Spleen (tissue), 7 donors: Measurements from ENCODE around the gene CXCL14.

Source experiments
- POLR2AphosphoS5 ChIP-seq, 3 donors: sonication (generic); formaldehyde crosslinking; IDR thresholded peaks; one replicate each; pipeline ENCODE4 v1.5.1; 2017; ENCODE audit warnings: antibody characterized with exemption in 3 of 3
- TF ChIP-seq, protein P1 (sequence below), 11 experiments: fragments of 200-600 bp in 7 of 11; fragments of 450-650 bp in 4 of 11; sonication (generic) in 4 of 11; IDR thresholded peaks in 8 of 11; conservative IDR thresholded peaks in 3 of 11; 1 replicate in 7 of 11; 2 replicates in 4 of 11; pipeline versions ENCODE4 v1.4.0 to v1.8.0; 2016 to 2021; ENCODE audit warnings: antibody characterized with exemption in 11 of 11, inconsistent platforms in 4 of 11, mild to moderate bottlenecking in 1 of 11
- donor health status: DM: no; HTN: no; CAD: no; lungs with moderate emphysema.
- donor health status: DM: no; HTN: no; CAD: no.
- donor health status: DM: no; HTN: no; CAD: no.

DNA sequence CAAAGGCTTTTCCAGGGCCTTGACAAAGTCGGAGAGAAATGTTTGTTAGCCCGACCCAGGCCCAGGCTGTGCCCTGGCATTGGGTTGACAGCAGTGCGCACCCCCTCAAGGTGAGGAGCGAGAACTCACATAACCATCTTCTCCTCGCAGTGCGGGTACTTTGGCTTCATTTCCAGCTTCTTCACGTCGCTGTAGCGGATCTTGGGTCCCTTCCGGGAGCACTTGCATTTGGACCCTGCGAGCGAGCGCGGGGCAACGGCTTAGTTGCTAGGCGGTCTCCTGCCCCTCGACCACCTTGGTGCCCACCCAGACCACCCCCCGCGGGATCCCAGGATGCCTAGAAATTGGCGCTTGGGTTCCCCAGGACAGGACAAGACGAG is 496 bp downstream of the CXCL14 start:
- TF ChIP-seq, protein P1, sequence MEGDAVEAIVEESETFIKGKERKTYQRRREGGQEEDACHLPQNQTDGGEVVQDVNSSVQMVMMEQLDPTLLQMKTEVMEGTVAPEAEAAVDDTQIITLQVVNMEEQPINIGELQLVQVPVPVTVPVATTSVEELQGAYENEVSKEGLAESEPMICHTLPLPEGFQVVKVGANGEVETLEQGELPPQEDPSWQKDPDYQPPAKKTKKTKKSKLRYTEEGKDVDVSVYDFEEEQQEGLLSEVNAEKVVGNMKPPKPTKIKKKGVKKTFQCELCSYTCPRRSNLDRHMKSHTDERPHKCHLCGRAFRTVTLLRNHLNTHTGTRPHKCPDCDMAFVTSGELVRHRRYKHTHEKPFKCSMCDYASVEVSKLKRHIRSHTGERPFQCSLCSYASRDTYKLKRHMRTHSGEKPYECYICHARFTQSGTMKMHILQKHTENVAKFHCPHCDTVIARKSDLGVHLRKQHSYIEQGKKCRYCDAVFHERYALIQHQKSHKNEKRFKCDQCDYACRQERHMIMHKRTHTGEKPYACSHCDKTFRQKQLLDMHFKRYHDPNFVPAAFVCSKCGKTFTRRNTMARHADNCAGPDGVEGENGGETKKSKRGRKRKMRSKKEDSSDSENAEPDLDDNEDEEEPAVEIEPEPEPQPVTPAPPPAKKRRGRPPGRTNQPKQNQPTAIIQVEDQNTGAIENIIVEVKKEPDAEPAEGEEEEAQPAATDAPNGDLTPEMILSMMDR (IDR thresholded peaks at IDR 0.05 in 8 of 11, conservative IDR thresholded peaks at IDR 0.05 in 3 of 11): no peak
- TF ChIP-seq POLR2AphosphoS5 (IDR thresholded peaks at IDR 0.05): no peak
